ENCODE data around the gene CD7.

DNA sequence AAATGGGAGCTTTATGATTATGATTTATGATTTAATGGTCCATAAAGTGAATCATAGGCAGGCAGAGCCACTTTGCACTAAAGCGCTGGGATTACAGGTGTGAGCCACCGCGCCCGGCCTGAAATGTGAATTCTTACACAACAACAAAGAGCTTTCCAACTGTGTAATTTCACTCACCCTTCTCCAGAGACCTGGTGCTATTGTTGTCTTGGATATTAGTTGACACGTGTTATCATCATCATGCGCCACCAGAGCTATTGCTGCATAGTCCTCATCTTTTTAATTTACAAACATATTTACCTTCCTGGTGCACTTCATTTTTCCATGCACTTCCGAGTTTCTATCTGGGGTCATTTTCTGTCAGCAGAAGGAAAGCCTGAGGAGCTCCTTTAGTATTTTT lies 49.3 kb upstream of the CD7 start:
- no peak for TF ChIP-seq ZNF384 (IDR thresholded peaks at IDR 0.05; ENCODE audit: low read depth, low read length)
- TF ChIP-seq, protein P1, sequence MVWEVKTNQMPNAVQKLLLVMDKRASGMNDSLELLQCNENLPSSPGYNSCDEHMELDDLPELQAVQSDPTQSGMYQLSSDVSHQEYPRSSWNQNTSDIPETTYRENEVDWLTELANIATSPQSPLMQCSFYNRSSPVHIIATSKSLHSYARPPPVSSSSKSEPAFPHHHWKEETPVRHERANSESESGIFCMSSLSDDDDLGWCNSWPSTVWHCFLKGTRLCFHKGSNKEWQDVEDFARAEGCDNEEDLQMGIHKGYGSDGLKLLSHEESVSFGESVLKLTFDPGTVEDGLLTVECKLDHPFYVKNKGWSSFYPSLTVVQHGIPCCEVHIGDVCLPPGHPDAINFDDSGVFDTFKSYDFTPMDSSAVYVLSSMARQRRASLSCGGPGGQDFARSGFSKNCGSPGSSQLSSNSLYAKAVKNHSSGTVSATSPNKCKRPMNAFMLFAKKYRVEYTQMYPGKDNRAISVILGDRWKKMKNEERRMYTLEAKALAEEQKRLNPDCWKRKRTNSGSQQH (CRISPR knock-in tag; IDR thresholded peaks at IDR 0.05): no peak
- TF ChIP-seq SMAD3 (CRISPR knock-in tag; conservative IDR thresholded peaks at IDR 0.05): no peak
- TF ChIP-seq, protein P2, sequence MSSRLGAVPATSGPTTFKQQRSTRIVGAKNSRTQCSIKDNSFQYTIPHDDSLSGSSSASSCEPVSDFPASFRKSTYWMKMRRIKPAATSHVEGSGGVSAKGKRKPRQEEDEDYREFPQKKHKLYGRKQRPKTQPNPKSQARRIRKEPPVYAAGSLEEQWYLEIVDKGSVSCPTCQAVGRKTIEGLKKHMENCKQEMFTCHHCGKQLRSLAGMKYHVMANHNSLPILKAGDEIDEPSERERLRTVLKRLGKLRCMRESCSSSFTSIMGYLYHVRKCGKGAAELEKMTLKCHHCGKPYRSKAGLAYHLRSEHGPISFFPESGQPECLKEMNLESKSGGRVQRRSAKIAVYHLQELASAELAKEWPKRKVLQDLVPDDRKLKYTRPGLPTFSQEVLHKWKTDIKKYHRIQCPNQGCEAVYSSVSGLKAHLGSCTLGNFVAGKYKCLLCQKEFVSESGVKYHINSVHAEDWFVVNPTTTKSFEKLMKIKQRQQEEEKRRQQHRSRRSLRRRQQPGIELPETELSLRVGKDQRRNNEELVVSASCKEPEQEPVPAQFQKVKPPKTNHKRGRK (tag; IDR thresholded peaks at IDR 0.05): no peak

Measured in K562 (cell line).